HL-60/S4 treated with phorbol 12-myristate 13-acetate at 8.2 ng/mL for 4 days and 3 days (cell line): ENCODE data around the gene IFNG.
"Not testable (repeated sequence)": the region's sequence is repeated elsewhere in the genome, so short reads cannot be mapped to it uniquely, and the experiment has no call there.

Source experiments
- in situ Hi-C: fragments of 300-500 bp; cut with MboI; formaldehyde crosslinking; loops from 2 replicates; pipeline ENCODE4 v1.15.0; 2022; ENCODE audit warnings: low sequenced_read_pairs

Gene IFNG

GRCh38 chr12:68159681-68160304 lies at the start of gene IFNG:
IFNG (minus strand) TSS chr12:68159740; CDS start chr12:68159615, 125 bp downstream.
- in situ Hi-C loops: no loop called here

GRCh38 chr12:68209048-68209728 lies 49.6 kb upstream of the IFNG start:
- in situ Hi-C loops: not testable (repeated sequence)

GRCh38 chr12:68207276-68207675 lies 47.7 kb upstream of the IFNG start:
- in situ Hi-C loops: no loop called here

- in situ Hi-C loops: no loop called here
These were observed 46.9 kb upstream of the IFNG start for GRCh38 chr12:68206446-68206845.

GRCh38 chr12:68203460-68203875 lies 43.9 kb upstream of the IFNG start:
- in situ Hi-C loops: no loop called here

- in situ Hi-C loops: no loop called here
These were observed 41.3 kb upstream of the IFNG start for GRCh38 chr12:68200854-68201253.

- in situ Hi-C loops: no loop called here
These were observed 39.6 kb upstream of the IFNG start for GRCh38 chr12:68199127-68199526.

- in situ Hi-C loops: no loop called here
These were observed 39.1 kb upstream of the IFNG start for GRCh38 chr12:68198507-68199086.

GRCh38 chr12:68190301-68190700 lies 30.8 kb upstream of the IFNG start:
- in situ Hi-C loops: no loop called here

- in situ Hi-C loops: no loop called here
These were observed 30.3 kb upstream of the IFNG start for GRCh38 chr12:68189821-68190242.

GRCh38 chr12:68185598-68185997 lies 26.1 kb upstream of the IFNG start:
- in situ Hi-C loops: no loop called here

- in situ Hi-C loops: no loop called here
These were observed 21.5 kb upstream of the IFNG start for GRCh38 chr12:68180792-68181744.

- in situ Hi-C loops: no loop called here
These were observed 19.4 kb upstream of the IFNG start for GRCh38 chr12:68178774-68179439.

- in situ Hi-C loops: no loop called here
These were observed 18.6 kb upstream of the IFNG start for GRCh38 chr12:68178184-68178583.

GRCh38 chr12:68177562-68177961 lies 18.0 kb upstream of the IFNG start:
- in situ Hi-C loops: no loop called here

GRCh38 chr12:68176257-68176656 lies 16.7 kb upstream of the IFNG start:
- in situ Hi-C loops: no loop called here

- in situ Hi-C loops: no loop called here
These were observed 16.1 kb upstream of the IFNG start for GRCh38 chr12:68175557-68176061.

GRCh38 chr12:68174761-68175160 lies 15.2 kb upstream of the IFNG start:
- in situ Hi-C loops: not testable (repeated sequence)

- in situ Hi-C loops: no loop called here
These were observed 14.3 kb upstream of the IFNG start for GRCh38 chr12:68173792-68174191.

GRCh38 chr12:68170726-68171125 lies 11.2 kb upstream of the IFNG start:
- in situ Hi-C loops: no loop called here
